Amniotic epithelial cell (primary cell): ENCODE measurements around the gene RPTOR.
"Not testable (repeated sequence)": the region's sequence is repeated elsewhere in the genome, so short reads cannot be mapped to it uniquely, and the experiment has no call there.

ENCODE experiments used
- DNase-seq: peaks from one replicate; pipeline ENCODE4 v3.0.0-alpha.2; 2010; ENCODE audit warnings: low read depth

RPTOR gene

DNA sequence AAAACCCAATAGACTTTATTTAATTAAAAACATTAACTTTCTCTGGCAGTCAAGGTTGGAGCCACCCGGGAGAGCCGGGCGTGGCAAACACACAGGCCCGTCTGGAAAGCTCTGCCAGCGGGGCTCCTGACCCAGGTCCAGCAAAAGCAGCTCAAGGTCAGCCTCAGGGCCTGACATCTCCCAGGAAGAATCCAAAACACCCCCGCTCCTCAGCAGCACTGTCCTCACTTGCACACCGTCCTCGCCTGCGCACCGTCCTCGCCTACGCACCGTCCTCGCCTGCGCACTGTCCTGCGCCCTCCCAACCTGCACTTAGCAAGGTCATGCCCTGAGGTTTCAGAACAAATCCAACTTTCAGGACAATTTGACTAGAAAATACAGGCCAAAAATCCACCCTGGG is 31.4 kb upstream of the RPTOR start:
- no peak for DNase-seq

DNA sequence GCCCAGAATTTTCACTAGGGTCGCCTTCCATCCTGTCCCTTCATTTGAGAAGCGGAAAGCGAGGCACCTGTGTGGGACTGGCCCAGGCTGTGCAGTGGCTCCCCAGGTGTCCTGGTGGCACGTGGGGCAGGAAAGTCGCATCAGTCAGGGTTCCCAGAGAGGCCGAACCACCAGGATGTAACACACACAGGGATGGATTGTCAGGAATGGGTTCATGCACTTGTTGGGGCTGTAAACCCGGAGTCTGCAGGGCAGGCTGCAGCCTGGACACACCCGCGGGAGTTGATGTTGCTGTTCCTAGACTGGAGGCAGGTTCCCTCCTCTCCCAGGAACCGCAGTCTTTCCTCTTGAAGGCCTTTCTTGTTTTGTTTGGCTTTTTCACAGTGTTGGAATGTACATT is 30.7 kb upstream of the RPTOR start:
- peak; percentile 6 for DNase-seq

GRCh38 chr17:80516171-80516932 is 28.3 kb upstream of the RPTOR start:
- no peak for DNase-seq

DNA sequence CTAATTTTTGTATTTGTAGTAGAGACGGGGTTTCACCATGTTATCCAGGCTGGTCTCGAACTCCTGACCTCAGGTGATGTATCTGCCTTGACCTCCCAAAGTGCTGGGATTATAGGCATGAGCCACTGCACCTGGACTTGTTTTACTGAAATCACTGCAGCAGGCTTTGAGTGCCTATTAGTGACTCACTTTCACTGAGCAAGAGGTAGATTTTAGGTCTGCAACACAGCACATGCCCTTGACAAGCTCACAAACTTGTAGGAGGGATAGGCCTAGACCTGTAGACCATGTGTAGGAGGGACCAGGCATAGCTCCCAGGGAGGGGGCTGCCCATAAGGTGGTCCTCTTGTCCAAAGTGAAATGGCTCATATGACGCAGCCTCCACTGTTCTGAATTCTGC is 27.0 kb upstream of the RPTOR start:
- DNase-seq: no peak

DNA sequence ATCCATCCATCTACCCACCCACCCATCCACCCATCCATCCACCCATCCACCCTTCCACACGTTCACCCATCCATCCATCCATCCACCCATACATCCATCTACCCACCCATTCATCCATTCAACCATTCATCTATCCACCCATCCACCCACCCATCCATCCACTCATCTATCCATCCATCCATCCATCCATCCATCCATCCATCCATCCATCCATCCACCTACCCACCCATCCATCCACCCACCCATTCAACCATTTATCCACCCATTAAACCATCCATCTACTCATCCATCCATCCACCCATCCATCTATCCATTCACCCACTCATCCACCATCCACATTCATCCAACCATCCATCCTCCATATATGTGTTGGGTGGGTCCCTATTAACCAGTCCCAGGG is 26.2 kb upstream of the RPTOR start:
- no peak for DNase-seq

DNA sequence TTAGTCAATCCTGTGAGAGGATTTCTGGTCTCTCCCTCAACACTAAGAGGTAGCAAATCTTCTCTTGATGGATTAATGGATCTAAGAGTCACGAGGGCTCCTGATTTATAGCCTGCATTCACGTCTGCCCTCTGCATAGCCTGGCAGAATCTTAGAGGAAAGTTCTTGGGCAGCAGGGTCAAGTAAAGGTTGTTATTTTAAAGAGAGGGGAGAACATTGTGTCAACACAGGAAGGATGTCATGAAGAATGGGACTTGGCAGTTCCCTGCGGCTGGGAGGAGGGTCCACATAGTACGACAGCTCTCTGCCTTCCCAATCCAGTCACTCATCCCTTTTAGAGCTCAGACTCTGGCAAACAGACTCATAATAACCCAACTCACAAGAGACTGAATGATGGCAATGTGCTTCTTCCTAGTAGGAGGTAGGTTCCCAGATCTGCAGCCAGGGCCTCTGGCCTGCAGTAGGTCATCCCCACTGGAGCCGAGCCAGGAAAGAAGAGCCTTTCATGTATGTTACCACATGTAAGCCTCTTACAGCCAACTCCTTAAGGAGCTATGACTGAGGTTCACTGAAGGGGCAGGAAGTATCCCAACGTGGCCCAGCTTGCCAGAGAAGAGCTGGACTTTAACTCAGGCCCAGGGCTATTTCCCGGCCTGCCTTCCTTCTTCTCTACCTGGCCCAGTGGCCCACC is 25.4 kb upstream of the RPTOR start:
- DNase-seq: peak; percentile 46

DNA sequence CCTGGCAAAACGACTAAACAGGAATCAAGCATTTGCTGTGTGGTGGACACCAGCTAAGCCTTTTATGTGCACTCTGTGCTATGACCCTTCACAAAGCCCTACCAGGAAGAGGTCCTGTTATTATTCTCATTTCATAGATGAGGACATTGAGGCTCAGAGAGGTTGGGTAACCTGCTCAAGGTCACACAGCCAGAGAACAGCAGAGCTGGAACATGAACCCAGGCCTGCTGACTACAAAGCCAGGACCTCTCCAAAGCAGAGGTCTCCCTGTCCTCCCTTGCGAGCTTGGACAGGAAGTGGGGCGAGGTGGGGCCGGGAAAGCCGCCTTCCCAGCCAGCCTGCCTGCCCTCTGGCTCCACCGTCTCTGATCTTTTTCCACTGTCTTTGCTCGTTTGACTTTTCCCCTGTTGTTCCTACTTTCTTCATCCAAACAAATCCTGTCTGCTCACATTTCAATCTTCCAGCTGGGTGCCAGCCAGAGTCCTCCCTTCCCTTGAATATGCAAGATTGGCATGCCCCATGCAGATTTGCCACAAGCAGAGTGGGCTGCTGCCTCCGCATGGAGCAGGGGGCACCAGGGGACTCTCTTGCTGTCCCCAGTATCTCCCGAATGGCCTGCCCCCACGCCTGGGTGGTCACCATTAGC is 23.7 kb upstream of the RPTOR start:
- no peak for DNase-seq

GRCh38 chr17:80523054-80523744 is 21.4 kb upstream of the RPTOR start:
- no peak for DNase-seq

DNA sequence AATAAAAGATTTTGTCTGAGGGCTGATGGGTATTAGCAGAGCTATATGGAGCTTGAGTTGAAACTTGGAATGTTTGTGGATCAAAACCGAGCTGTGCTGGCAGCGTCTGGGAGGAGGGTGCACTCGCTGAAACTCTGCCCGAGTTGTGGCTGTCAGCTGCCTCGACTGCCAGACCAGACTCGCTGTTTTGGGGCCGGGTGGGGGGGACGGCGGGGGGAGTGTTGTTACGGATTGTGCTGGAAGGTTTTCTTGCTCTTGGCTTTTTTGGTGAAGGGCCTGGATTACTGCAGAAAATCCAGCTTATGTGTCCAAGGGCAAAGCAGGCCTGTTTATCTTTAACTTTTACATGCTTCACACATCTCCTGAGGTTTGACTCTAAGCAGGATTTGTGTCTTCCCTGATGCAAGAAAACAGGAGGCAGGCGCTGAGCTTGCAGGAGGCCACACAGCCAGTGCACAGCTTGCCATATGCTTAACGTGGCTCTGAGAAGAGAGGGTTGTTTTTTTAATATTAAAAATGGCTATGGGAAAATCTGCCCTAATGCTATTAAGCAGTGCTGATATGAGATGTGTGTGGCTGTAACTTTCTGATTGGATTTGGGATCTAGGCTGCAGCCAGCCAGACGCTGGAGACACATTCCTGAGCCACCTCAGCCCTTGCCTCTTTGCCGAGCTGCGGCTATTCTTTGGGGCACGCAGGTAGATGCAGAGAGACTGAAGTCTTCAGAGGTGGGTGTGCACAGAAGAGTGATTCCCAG is 20.5 kb upstream of the RPTOR start:
- peak; percentile 53 for DNase-seq

- no peak for DNase-seq
Measured at GRCh38 chr17:80526116-80526910, 18.3 kb upstream of the RPTOR start.

- peak; percentile 57 for DNase-seq
Measured at GRCh38 chr17:80527016-80527645, 17.5 kb upstream of the RPTOR start.

GRCh38 chr17:80528536-80528935 is 16.1 kb upstream of the RPTOR start:
- no peak for DNase-seq

DNA sequence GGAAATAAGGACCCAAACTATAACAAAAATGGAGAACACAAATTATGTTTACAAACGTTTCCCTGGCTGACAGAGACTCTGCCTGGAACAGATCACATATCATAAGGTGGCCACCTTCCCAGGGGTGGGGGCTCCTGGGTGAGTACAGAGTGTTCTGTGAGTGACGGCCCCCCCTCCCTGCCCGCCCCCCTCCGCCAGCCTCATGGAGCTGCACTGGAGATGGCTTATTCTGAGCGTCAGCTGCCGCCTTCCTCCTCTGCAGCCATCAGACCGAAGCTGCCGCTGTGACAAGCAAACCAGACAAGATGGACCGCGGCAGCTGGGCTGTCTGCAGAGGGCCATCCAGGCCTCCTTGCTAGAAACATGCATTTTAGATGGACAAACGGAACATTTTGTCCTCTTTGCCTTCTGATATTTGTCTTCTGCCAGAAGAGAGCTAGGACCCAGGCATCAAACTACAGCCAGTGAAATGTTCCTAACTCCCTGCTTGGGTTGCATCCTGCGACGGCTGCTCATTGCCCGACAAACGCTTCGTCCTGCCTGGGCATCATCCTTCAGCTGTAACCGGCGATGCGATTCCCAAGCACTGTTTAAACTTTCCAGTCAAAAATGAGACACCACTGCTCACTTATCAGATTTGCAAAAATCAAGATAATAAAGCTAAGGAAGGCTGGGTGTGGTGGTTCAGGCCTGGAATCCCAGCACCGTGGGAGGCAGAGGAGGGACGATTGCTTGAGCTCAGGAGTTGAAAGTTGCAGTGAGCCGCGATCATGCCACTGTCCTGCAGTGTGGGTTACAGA is 15.3 kb upstream of the RPTOR start:
- DNase-seq: peak; percentile 27

DNA sequence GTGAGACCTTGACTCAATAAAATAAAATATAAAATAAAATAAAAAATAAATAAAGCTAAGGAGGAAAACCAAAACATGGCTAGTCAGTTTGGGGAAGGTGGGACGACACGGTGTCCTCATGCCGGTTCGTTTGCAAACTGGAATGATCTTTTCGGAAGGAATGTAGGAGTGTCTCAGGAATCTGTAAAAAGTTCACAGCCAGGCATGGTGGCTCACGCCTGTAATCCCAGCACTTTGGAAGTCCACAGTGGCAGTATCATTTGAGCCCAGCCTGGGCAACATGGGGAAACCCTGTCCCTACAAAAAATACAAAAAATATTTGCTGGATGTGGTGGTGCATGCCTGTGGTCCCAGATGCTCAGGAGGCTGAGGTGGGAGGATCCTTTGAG is 14.7 kb upstream of the RPTOR start:
- DNase-seq: peak; percentile 8

- no peak for DNase-seq
Measured at GRCh38 chr17:80531400-80531799, 13.2 kb upstream of the RPTOR start.

DNA sequence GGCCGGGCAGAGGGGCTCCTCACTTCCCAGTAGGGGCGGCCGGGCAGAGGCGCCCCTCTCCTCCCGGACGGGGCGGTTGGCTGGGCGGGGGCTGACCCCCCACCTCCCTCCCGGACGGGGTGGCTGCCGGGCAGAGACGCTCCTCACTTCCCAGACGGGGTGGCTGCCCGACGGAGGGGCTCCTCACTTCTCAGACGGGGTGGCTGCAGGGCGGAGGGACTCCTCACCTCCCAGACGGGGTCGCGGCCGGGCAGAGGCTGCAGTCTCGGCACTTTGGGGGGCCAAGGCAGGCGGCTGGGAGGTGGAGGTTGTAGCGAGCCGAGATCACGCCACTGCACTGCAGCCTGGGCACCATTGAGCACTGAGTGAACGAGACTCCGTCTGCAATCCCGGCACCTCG is 7.3 kb upstream of the RPTOR start:
- not testable (repeated sequence) for DNase-seq

GRCh38 chr17:80538484-80538883 is 6.2 kb upstream of the RPTOR start:
- no peak for DNase-seq

- DNase-seq: no peak
Measured at GRCh38 chr17:80539022-80539641, 5.5 kb upstream of the RPTOR start.

DNA sequence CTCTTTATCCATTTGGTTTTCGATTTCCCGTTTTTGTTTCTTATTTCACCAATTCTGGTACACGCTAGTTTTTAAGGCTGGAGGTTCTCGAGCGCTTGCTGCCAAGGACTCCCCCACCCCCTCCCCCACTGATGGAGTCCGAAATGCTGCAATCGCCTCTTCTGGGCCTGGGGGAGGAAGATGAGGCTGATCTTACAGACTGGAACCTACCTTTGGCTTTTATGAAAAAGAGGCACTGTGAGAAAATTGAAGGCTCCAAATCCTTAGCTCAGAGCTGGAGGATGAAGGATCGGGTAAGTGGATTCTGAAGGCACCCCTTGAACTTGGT is 825 bp downstream of the RPTOR start:
- peak; percentile 27 for DNase-seq
